HG02970 (cell line): ENCODE measurements around the gene DHX29.
"Not testable (repeated sequence)": the region's sequence is repeated elsewhere in the genome, so short reads cannot be mapped to it uniquely, and the experiment has no call there.

Source experiments
- ATAC-seq: cut with Tn5 transposase; IDR thresholded peaks from one replicate; pipeline ENCODE4 v1.9.1; 2021; ENCODE audit warnings: mild to moderate bottlenecking, moderate library complexity, moderate number of reproducible peaks; ENCODE audit not compliant: unreplicated experiment, low FRiP score

The DHX29 gene

DNA sequence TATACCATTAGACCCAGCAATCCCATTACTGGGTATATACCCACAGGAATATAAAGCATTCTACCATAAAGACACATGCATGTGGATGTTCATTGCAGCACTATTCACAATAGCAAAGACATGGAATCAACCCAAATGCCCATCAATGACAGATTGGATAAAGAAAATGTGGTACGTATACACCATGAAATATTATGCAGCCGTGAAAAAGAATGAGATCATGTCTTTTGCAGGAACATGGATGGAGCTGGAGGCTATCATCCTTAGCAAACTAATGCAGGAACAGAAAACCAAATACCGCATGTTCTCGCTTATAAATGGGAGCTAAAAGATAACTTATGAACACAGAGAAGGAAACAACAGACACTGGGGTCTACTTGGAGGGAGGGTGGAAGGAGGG lies 10.7 kb upstream of the DHX29 start:
- ATAC-seq, result not testable (repeated sequence)

GRCh38 chr5:55316837-55317236 lies 9.3 kb upstream of the DHX29 start:
- ATAC-seq, result no peak

DNA sequence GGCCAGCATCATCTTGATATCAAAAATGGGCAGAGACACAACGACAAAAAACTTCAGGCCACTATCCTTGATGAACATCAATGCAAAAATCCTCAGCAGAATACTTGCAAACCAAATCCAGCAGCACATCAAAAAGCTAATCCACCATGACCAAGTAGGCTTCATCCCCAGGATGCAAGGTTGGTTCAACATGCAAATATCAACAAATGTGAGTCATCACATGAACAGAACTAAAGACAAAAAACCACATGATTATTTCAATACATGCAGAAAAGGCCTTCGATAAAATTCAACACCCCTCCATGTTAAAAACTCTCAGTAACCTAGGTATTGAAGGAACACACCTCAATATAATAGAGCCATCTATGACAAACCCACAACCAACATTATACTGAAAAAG lies 8.8 kb upstream of the DHX29 start:
- no peak for ATAC-seq

GRCh38 chr5:55313870-55314617 lies 6.5 kb upstream of the DHX29 start:
- ATAC-seq, result no peak

GRCh38 chr5:55308254-55308836 lies 851 bp upstream of the DHX29 start:
- no peak for ATAC-seq

DNA sequence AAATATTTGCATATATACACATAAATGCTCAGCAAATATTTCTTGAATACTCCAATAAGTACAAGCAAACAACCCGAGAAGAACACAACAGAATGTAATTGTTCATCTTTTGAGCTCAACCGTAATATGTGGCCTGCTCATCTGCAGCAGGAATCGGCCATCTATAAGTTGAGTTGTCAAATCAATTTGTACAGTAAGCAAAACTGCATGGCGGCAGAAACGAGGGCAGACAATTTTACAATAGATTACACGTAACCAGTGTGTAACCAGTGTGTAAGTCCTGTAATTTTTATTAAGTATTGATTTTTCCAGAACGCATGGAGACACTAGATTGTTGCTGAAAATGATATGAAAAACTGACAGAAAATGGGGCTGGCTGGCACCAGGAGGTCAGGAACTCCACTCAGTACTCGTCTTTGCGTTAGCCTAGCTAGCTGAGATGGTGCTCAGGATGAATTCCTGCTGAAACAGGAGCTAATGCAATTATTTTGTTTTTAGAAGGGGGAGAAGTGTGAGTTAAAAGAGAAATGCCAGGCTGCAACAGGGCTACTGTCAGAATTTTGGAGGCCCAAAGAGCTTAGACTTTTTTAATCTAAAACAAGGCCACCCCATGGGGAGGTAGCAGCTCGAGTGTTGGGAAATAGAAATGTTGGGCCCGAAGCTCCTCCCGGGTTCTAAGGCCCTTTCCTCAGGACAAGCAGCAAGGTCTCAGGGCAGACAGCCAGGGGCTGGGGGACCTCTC lies 682 bp downstream of the DHX29 start:
- peak; percentile 2 for ATAC-seq

GRCh38 chr5:55305345-55305744 lies 2.1 kb downstream of the DHX29 start:
- no peak for ATAC-seq

GRCh38 chr5:55304584-55304983 lies 2.9 kb downstream of the DHX29 start:
- ATAC-seq, result no peak

DNA sequence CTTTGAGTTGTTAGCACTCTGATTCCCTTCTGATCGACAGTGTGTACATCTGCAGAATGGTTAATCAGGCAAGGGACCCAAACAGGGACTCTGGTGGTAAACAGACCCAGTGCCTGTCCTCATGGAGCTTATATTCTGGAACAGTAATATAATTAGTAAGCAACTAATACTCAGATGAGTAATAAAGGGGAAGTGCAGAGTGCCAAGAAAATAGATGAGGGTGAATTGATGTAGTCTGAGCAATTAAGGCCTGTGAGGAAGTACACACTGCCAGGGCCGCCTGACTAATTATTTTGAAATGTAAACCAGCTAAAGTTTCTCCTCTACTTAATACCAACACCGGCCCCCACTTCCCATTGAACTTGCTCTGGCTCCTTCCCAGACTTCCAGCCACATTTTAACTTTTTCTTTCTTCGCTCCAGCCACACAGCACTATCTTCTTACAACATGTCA lies 4.2 kb downstream of the DHX29 start:
- ATAC-seq, result no peak

- ATAC-seq, result no peak
Observed at GRCh38 chr5:55300890-55301289, 6.6 kb downstream of the DHX29 start.

DNA sequence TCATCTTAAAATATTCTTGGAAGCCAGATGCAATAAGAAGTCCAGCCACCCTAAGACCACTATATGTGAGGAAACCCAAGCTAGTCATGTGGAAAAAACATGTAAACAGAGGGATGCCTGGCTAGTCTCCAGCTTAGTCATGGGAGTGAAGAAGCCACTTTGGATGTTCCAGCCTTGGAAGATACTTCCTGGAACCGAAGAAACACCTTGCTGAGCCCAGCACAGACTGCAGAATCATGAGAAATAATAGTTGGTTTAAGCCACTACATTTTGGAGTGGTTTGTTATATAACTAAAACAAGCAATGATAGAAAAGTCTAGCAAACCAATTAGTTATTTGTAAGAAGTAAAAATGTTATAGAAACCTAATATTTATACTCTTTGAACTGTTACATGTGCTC lies 12.6 kb downstream of the DHX29 start:
- no peak for ATAC-seq

DNA sequence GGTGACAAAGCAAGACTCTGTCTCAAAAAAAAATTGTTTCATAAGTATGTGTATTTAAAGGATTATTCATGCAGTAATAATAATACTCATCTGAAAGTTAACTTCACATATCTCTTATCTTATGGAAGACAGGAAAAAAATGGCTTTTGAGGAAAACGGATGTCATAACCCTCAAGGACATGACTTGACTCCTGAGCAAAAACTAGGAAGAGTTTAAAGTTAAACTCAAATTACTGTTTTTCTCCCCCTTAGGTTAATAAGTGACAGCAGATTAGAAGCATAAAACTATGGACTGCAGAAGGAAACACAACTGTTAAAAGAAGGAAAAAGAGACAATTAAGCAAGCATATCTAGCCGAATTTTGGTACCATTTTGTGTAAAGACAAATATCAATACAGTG lies 16.5 kb downstream of the DHX29 start:
- no peak for ATAC-seq

GRCh38 chr5:55289808-55290207 lies 17.7 kb downstream of the DHX29 start:
- ATAC-seq, result no peak

DNA sequence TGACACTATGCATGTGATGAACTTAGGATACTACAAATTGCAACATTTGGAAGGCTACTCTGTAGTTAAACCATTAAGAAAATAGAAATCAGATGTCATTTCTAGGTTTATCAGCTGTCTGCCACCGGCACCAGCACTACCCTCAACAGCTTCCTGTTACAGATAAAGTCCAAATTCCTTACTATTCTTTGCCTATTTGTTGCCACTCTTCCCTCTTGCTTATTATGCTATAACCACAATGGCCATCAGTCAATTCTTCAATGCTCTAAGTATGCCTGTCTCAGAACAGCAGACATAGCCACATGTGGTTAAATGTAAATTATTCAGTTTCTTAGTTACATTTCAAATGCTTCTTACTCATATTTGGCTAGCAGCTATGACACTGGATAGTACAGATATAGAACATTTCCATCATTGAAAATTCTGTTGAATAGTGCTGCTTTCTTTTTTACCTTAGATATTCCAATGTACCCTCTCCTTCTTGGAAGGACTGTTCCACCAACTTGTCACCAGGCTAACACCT lies 21.0 kb downstream of the DHX29 start:
- no peak for ATAC-seq

GRCh38 chr5:55278778-55279177 lies 28.7 kb downstream of the DHX29 start:
- no peak for ATAC-seq

DNA sequence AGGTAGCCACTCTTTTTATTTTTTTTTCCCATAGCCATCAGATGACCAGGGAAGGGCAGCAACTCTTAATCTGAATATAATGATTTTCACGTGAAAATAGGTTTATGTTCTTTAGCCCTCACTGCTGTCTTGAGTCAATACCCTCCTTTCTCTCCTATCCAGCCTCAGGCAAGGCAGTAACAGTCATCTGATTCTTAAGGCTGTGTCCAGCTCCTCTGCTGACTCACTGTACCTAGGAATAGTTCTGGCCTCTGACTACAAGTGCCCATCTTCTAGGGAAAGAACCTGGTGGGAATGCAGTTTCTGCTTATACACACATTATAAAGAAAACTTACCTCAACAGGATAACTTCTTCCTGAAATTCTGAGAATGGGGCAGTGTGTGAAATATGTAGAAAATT lies 30.7 kb downstream of the DHX29 start:
- ATAC-seq, result no peak

DNA sequence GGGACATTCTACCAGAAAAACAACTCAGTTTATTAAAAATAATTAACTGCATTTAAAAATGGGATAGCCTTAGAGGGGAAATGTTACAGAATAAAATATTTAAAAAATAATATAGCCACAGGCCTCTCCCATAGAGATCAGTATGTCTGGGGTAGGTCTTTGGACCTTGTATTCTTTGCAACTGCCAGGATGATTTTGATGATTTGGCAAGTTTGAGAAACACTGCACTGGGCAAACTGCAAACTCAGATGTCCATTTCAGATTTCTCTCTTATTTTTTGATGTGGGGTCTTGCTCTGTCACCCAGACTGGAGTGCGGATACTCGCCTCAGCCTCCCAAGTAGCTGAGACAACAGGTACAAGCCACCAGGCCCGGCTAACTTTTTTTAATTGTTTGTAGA lies 49.2 kb downstream of the DHX29 start:
- ATAC-seq, result no peak

- ATAC-seq, result no peak
Observed at GRCh38 chr5:55254802-55255201, 52.7 kb downstream of the DHX29 start.

DNA sequence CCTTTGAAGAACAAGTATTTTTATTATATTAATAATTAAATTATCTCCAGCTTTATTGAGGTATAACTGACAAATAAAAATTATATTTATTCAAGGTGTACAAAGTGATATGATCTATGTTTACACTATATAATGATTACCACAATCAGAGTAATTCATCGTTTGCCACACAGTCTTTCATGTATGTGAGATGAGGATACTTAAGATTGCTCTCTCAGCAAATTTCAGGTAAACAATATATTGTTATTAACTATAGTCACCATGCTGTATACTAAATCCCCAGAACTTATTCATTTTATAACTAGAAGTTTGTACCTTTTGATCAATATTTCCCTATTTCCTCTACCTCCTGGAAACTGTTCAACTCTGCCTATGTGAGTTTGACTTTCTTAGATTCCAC lies 57.4 kb downstream of the DHX29 start:
- ATAC-seq, result no peak

DNA sequence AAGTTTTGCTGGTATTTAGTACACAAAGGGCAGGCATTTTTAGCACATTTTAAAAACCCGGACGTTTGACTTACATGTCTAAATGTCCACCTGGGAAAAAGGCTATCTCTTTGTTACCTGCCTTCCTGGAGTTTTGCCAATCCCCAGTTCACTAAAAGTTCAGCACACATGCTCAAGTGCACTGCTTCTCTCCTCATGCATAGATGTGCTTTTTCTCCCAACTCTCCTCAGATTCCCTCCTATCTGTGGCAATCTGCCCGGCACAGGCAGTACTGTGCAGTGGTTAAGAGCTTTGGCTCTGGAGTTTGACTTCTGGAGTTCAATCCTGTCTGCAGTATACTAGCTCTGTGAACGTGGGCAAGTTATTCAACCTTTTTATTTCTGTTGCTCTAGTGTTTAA lies 65.7 kb downstream of the DHX29 start:
- no peak for ATAC-seq

DNA sequence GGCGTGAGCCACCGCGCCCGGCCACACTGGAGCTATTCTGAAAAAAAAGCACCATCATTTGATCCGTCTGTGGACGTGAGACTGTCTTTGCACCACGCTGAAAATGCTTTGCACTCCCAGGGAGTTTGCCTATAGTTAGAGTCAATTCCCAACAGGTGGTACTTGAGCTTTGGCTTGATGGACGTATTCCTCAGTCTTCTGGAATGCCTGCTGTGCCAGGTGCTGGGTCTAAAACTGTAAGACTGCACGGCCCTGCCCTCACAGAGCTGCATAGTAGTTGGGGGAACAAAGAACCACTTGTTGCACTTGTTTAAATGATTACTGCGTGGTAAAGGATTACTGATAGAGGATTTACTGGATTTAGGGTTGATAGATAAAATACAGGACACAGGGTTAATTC lies 70.7 kb downstream of the DHX29 start:
- ATAC-seq, result no peak
